IPS-15b (cell line): ENCODE results near the gene CDH12.

Experiments
- H3K27me3 ChIP-seq: one replicate; pipeline ENCODE4 v1.6.1; 2013; ENCODE audit warnings: low read length; ENCODE audit not compliant: control insufficient read depth, insufficient read depth
- H3K36me3 ChIP-seq: one replicate; pipeline ENCODE4 v1.6.1; 2013; ENCODE audit warnings: low read length; ENCODE audit not compliant: control insufficient read depth, insufficient read depth
- H3K4me1 ChIP-seq: one replicate; pipeline ENCODE4 v1.6.1; 2013; ENCODE audit warnings: mild to moderate bottlenecking, low read length; ENCODE audit not compliant: control insufficient read depth, insufficient read depth
- H3K4me3 ChIP-seq: one replicate; pipeline ENCODE4 v1.5.1; 2013; ENCODE audit warnings: low read depth, low read length
- H3K9ac ChIP-seq: one replicate; pipeline ENCODE4 v1.6.1; 2013; ENCODE audit warnings: low read depth, mild to moderate bottlenecking, low read length
- H3K9me3 ChIP-seq: one replicate; pipeline ENCODE4 v1.6.1; 2013; ENCODE audit warnings: mild to moderate bottlenecking, low read length; ENCODE audit not compliant: control insufficient read depth, insufficient read depth

CDH12 gene

GRCh38 chr5:22108545-22108944 lies 744.6 kb downstream of the CDH12 start:
- H3K36me3 ChIP-seq: no peaks in the 10 kb centered on the region

GRCh38 chr5:22102823-22103359 lies 750.3 kb downstream of the CDH12 start:
- no peak overlapping the region for H3K4me3 ChIP-seq
- H3K27me3 ChIP-seq: no peaks in the 10 kb centered on the region
- H3K36me3 ChIP-seq: no peaks in the 10 kb centered on the region
- H3K4me1 ChIP-seq: no peaks in the 10 kb centered on the region
- no peaks in the 10 kb centered on the region for H3K9me3 ChIP-seq
- H3K9ac ChIP-seq: no peak overlapping the region

More at GRCh38 chr5:22108545-22108944, 744.6 kb downstream of the CDH12 start:
- Histone ChIP-seq H3K9me3 (no peaks in the 10 kb centered on the region), H3K4me1 (no peaks in the 10 kb centered on the region), H3K4me3 (no peak overlapping the region), H3K9ac (no peak overlapping the region), H3K27me3 (no peaks in the 10 kb centered on the region)

- Histone ChIP-seq H3K9ac (no peak overlapping the region), H3K36me3 (no peaks in the 10 kb centered on the region), H3K9me3 (no peaks in the 10 kb centered on the region), H3K27me3 (no peaks in the 10 kb centered on the region), H3K4me1 (peaks cover 4% of the 10 kb centered on the region), H3K4me3 (no peak overlapping the region)
Observed at GRCh38 chr5:22088517-22088916, 764.6 kb downstream of the CDH12 start.

GRCh38 chr5:22079566-22079965 lies 773.6 kb downstream of the CDH12 start:
- Histone ChIP-seq H3K9me3 (no peaks in the 10 kb centered on the region), H3K27me3 (no peaks in the 10 kb centered on the region), H3K4me1 (no peaks in the 10 kb centered on the region)

GRCh38 chr5:22079002-22079401 lies 774.1 kb downstream of the CDH12 start:
- no peaks in the 10 kb centered on the region for H3K27me3 ChIP-seq
- H3K4me1 ChIP-seq: no peaks in the 10 kb centered on the region
- no peak overlapping the region for H3K9ac ChIP-seq
- H3K9me3 ChIP-seq: no peaks in the 10 kb centered on the region
- no peaks in the 10 kb centered on the region for H3K36me3 ChIP-seq
- no peak overlapping the region for H3K4me3 ChIP-seq

More at GRCh38 chr5:22079566-22079965, 773.6 kb downstream of the CDH12 start:
- no peak overlapping the region for H3K9ac ChIP-seq
- no peak overlapping the region for H3K4me3 ChIP-seq
- H3K36me3 ChIP-seq: no peaks in the 10 kb centered on the region

- Histone ChIP-seq H3K9me3 (no peaks in the 10 kb centered on the region), H3K4me1 (no peaks in the 10 kb centered on the region), H3K27me3 (no peaks in the 10 kb centered on the region), H3K36me3 (no peaks in the 10 kb centered on the region), H3K4me3 (no peak overlapping the region), H3K9ac (no peak overlapping the region)
Observed at GRCh38 chr5:22076586-22076985, 776.6 kb downstream of the CDH12 start.

GRCh38 chr5:22070186-22070728 lies 782.9 kb downstream of the CDH12 start:
- no peaks in the 10 kb centered on the region for H3K4me1 ChIP-seq

GRCh38 chr5:22063717-22064116 lies 789.4 kb downstream of the CDH12 start:
- Histone ChIP-seq H3K36me3 (no peaks in the 10 kb centered on the region), H3K9ac (no peak overlapping the region), H3K4me1 (no peaks in the 10 kb centered on the region), H3K27me3 (no peaks in the 10 kb centered on the region), H3K9me3 (no peaks in the 10 kb centered on the region), H3K4me3 (no peak overlapping the region)

More at GRCh38 chr5:22070186-22070728, 782.9 kb downstream of the CDH12 start:
- no peak overlapping the region for H3K4me3 ChIP-seq
- no peaks in the 10 kb centered on the region for H3K27me3 ChIP-seq
- no peaks in the 10 kb centered on the region for H3K9me3 ChIP-seq
- H3K9ac ChIP-seq: no peak overlapping the region
- no peaks in the 10 kb centered on the region for H3K36me3 ChIP-seq

- Histone ChIP-seq H3K4me1 (no peaks in the 10 kb centered on the region), H3K36me3 (no peaks in the 10 kb centered on the region), H3K9ac (no peak overlapping the region), H3K27me3 (no peaks in the 10 kb centered on the region), H3K9me3 (no peaks in the 10 kb centered on the region), H3K4me3 (no peak overlapping the region)
Observed at GRCh38 chr5:22058620-22059019, 794.5 kb downstream of the CDH12 start.

GRCh38 chr5:22057012-22057411 lies 796.1 kb downstream of the CDH12 start:
- Histone ChIP-seq H3K27me3 (no peaks in the 10 kb centered on the region), H3K4me3 (no peak overlapping the region), H3K9ac (no peak overlapping the region), H3K9me3 (no peaks in the 10 kb centered on the region), H3K36me3 (no peaks in the 10 kb centered on the region), H3K4me1 (no peaks in the 10 kb centered on the region)

- Histone ChIP-seq H3K27me3 (no peaks in the 10 kb centered on the region), H3K4me3 (no peak overlapping the region), H3K36me3 (no peaks in the 10 kb centered on the region), H3K9ac (no peak overlapping the region), H3K4me1 (no peaks in the 10 kb centered on the region), H3K9me3 (no peaks in the 10 kb centered on the region)
Observed at GRCh38 chr5:22056601-22057000, 796.5 kb downstream of the CDH12 start.

- Histone ChIP-seq H3K9me3 (no peaks in the 10 kb centered on the region), H3K27me3 (no peaks in the 10 kb centered on the region), H3K4me3 (no peak overlapping the region), H3K36me3 (no peaks in the 10 kb centered on the region), H3K9ac (no peak overlapping the region), H3K4me1 (no peaks in the 10 kb centered on the region)
Observed at GRCh38 chr5:22053195-22053594, 799.9 kb downstream of the CDH12 start.
